Bronchial epithelial cell (primary cell): ENCODE measurements around the gene SYTL3. TPM values are rescaled to one million over a fixed set of nuclear protein-coding genes. Genes with fewer than 3 reads are reported as not detected.

Experiments used
- DNase-seq: peaks from one replicate; pipeline ENCODE4 v3.0.0-alpha.2; 2010; ENCODE audit warnings: low read depth
- FAIRE-seq: peaks from 2 replicates; lab custom pipeline; 2011; peaks lifted over from hg19 to GRCh38; lab: Jason Lieb, UNC
- H3K27me3 ChIP-seq: 2 replicates; pipeline ENCODE4 v1.5.1; 2011; ENCODE audit warnings: low read length; ENCODE audit not compliant: control insufficient read depth, insufficient read depth
- H3K36me3 ChIP-seq: 2 replicates; pipeline ENCODE4 v1.5.1; 2011; ENCODE audit warnings: low read length; ENCODE audit not compliant: control insufficient read depth, insufficient read depth
- H3K4me3 ChIP-seq: 2 replicates; pipeline ENCODE4 v1.5.1; 2011; ENCODE audit warnings: mild to moderate bottlenecking, low read depth, low read length, control low read depth
- total RNA-seq: library from RNA; depleted of rRNA; stranded (reverse); fragments of >200 nt; gene quantifications from 2 replicates; pipeline ENCODE4 v1.2.1, GENCODE V29; 2014
- TF ChIP-seq, protein P1 (sequence below): IDR thresholded peaks from 2 replicates; pipeline ENCODE4 v1.5.1; 2011; ENCODE audit warnings: mild to moderate bottlenecking, moderate library complexity, low read length, control low read depth, inconsistent platforms; ENCODE audit not compliant: insufficient read depth, severe bottlenecking

Gene SYTL3
- total RNA-seq, 1 donor from 2014 or later: 1.1 TPM

- DNase-seq (no peak), FAIRE-seq (no peak)
- Histone ChIP-seq H3K27me3 (no peaks in the 10 kb centered on the region), H3K36me3 (peaks cover 56% of the 10 kb centered on the region), H3K4me3 (no peak overlapping the region)
- TF ChIP-seq, protein P1, sequence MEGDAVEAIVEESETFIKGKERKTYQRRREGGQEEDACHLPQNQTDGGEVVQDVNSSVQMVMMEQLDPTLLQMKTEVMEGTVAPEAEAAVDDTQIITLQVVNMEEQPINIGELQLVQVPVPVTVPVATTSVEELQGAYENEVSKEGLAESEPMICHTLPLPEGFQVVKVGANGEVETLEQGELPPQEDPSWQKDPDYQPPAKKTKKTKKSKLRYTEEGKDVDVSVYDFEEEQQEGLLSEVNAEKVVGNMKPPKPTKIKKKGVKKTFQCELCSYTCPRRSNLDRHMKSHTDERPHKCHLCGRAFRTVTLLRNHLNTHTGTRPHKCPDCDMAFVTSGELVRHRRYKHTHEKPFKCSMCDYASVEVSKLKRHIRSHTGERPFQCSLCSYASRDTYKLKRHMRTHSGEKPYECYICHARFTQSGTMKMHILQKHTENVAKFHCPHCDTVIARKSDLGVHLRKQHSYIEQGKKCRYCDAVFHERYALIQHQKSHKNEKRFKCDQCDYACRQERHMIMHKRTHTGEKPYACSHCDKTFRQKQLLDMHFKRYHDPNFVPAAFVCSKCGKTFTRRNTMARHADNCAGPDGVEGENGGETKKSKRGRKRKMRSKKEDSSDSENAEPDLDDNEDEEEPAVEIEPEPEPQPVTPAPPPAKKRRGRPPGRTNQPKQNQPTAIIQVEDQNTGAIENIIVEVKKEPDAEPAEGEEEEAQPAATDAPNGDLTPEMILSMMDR: no peak
Observed at GRCh38 chr6:158780246-158780884, 130.5 kb downstream of the SYTL3 start.

DNA sequence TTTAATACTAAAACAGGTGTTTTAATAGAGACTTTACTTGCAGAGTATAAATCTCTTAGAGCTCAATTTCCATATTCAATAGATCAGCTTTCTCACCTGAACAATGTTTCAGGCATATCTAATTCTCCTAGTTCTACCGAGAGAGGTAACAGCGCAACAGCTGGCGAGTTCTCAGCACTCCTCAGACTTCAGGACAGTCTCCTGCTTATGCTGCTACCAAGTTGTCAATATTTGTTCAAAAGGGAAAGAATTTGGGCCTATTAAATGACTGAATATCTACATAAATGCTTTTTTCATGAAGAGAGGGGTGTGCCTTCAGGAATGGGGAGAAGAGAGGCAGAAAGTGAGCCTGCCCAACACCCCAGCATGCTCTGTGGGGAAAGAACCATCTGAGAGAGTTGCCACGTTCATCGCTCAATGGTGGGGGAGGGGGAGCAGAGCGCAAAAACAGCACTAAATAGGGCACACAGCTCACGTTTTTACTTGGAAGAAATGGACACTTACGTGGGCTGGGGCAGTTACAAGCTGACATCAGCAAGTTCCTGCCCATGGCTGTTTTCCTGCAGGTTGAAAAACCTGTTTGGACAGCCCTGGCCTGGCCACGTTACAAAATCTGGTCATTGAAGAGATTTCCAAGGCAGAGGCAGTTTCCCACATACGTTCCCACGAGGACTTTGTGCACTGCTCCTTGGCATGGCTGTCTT lies 131.3 kb downstream of the SYTL3 start:
- peaks cover 52% of the 10 kb centered on the region for H3K36me3 ChIP-seq
- H3K4me3 ChIP-seq: no peak overlapping the region
- DNase-seq (peak; percentile 83), FAIRE-seq (no peak)
- no peaks in the 10 kb centered on the region for H3K27me3 ChIP-seq
- TF ChIP-seq, protein P1: no peak

- FAIRE-seq: no peak
- TF ChIP-seq, protein P1: no peak
- H3K36me3 ChIP-seq: peaks cover 45% of the 10 kb centered on the region
- DNase-seq: no peak
- no peaks in the 10 kb centered on the region for H3K27me3 ChIP-seq
- H3K4me3 ChIP-seq: no peak overlapping the region
Observed at GRCh38 chr6:158781692-158782373, 132.0 kb downstream of the SYTL3 start.

DNA sequence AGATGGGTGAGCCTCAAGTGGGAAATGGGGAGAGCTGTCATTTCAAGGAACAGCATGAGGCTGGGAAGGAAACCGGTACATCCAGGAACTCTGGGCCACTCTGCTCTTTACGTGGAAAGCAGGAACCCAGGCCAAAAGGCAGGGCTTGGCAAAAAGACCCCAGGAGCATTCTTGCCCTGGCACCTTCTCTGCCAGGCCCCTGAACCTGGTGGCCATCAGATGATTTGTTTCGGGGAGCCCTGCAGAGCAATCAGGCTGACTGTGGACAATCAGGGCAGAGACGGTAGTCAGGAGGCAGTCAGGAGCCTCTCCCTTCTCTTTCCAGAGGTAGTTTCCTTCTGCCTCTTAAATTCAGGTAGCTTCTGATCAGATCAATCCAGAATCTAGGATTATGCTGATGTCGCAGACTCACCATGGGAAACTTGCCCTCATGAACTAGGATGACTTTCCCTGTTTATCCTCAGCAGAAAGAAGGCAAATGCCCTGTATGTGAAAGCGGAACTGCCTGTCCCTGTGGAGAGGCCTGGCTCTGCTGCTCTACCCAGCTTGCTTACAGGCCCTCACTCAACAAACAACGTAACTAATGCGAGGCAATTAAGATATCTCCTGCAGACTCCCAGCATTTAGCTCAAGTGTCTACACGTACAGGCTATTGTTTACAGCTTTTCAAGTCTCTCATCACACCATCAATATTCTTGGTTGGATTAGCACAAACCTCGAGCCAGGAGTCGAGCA lies 132.7 kb downstream of the SYTL3 start:
- H3K27me3 ChIP-seq: no peaks in the 10 kb centered on the region
- TF ChIP-seq, protein P1: no peak
- no peak for DNase-seq

DNA sequence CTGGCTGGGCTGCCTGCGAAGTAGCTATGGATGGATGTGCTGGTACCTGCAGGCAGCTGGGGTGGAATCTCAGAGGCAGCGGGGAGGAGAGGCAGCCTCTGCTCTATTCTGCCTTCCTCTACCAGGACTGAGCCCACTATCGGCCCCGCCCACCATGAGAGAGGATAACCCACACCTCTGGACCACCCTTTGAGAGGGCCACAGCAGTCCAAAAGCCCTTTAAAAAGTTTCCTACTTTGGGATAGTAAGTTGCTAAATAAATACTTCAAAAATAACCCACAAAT lies 133.3 kb downstream of the SYTL3 start:
- Histone ChIP-seq H3K4me3 (no peak overlapping the region), H3K27me3 (no peaks in the 10 kb centered on the region), H3K36me3 (peaks cover 43% of the 10 kb centered on the region)
- no peak for DNase-seq
- TF ChIP-seq, protein P1: no peak
- FAIRE-seq: no peak

More for the DNA sequence above, 132.7 kb downstream of the SYTL3 start:
- H3K36me3 ChIP-seq: peaks cover 45% of the 10 kb centered on the region
- peak; percentile 89 for FAIRE-seq
- H3K4me3 ChIP-seq: no peak overlapping the region
